NT2/D1 (cell line): Measurements from ENCODE around the gene CSKMT.

Experiments used
- SUZ12 ChIP-seq: IDR thresholded peaks from 2 replicates; pipeline ENCODE4 v1.6.1; 2011; ENCODE audit not compliant: insufficient read length, insufficient read depth; ENCODE audit errors: extremely low read depth
- ZNF274 ChIP-seq: IDR thresholded peaks from 2 replicates; pipeline ENCODE4 v1.6.1; 2011; ENCODE audit warnings: mild to moderate bottlenecking, low read depth, low read length

GRCh38 chr11:62712861-62713260 lies 47.7 kb downstream of the CSKMT start:
- TF ChIP-seq SUZ12 (no peak), ZNF274 (no peak)
